HepG2 (cell line): ENCODE measurements around the gene CHN2. TPM values are rescaled to one million over a fixed set of nuclear protein-coding genes. Genes with fewer than 3 reads are reported as not detected.

ENCODE experiments used
- AHDC1 ChIP-seq: sonication (generic); formaldehyde crosslinking; IDR thresholded peaks from 2 replicates; pipeline ENCODE4 v1.5.1; 2020; ENCODE audit warnings: mild to moderate bottlenecking, missing genetic modification reagents, borderline replicate concordance
- ATF7-NPFF ChIP-seq: sonication (generic); formaldehyde crosslinking; IDR thresholded peaks from 2 replicates; pipeline ENCODE4 v1.8.1; 2023; ENCODE audit warnings: mild to moderate bottlenecking, low read depth, missing genetic modification reagents, moderate library complexity
- CAMTA2 ChIP-seq: sonication (generic); formaldehyde crosslinking; IDR thresholded peaks from 2 replicates; pipeline ENCODE4 v1.4.0; 2020; ENCODE audit warnings: mild to moderate bottlenecking, missing genetic modification reagents, borderline replicate concordance
- HDAC2 ChIP-seq: sonication (generic); formaldehyde crosslinking; IDR thresholded peaks from 2 replicates; pipeline ENCODE4 v1.4.0; 2020; ENCODE audit warnings: missing genetic modification reagents
- MYNN ChIP-seq: sonication (generic); formaldehyde crosslinking; IDR thresholded peaks from 2 replicates; pipeline ENCODE4 v1.4.0; 2020; ENCODE audit warnings: mild to moderate bottlenecking, low read depth, missing genetic modification reagents
- NKX3-1 ChIP-seq: sonication (generic); formaldehyde crosslinking; IDR thresholded peaks from 2 replicates; pipeline ENCODE4 v1.5.0; 2020; ENCODE audit warnings: missing genetic modification reagents
- PRDM4 ChIP-seq: sonication (generic); formaldehyde crosslinking; IDR thresholded peaks from 2 replicates; pipeline ENCODE4 v1.9.0; 2021; ENCODE audit warnings: missing genetic modification reagents, borderline replicate concordance
- SP4 ChIP-seq: sonication (generic); formaldehyde crosslinking; IDR thresholded peaks from 2 replicates; pipeline ENCODE4 v1.8.1; 2023; ENCODE audit warnings: mild to moderate bottlenecking, missing genetic modification reagents
- TBP ChIP-seq: sonication (generic); formaldehyde crosslinking; IDR thresholded peaks from 2 replicates; pipeline ENCODE4 v1.5.0; 2020; ENCODE audit warnings: missing genetic modification reagents
- ZBTB38 ChIP-seq: sonication (generic); formaldehyde crosslinking; IDR thresholded peaks from 2 replicates; pipeline ENCODE4 v1.5.1; 2020; ENCODE audit warnings: mild to moderate bottlenecking, missing genetic modification reagents
- ZFP90 ChIP-seq: sonication (generic); formaldehyde crosslinking; IDR thresholded peaks from 2 replicates; pipeline ENCODE4 v1.8.0; 2022; ENCODE audit warnings: missing genetic modification reagents, mild to moderate bottlenecking, inconsistent platforms, borderline replicate concordance
- ZGPAT ChIP-seq: IDR thresholded peaks from 2 replicates; pipeline ENCODE4 v1.6.1; 2016; ENCODE audit warnings: mild to moderate bottlenecking
- ZNF282 ChIP-seq: fragments of 450-650 bp; IDR thresholded peaks from 2 replicates; pipeline ENCODE4 v1.6.1; 2018; ENCODE audit not compliant: partially characterized antibody
- ZNF513 ChIP-seq: sonication (generic); formaldehyde crosslinking; conservative IDR thresholded peaks from 2 replicates; pipeline ENCODE4 v1.5.0; 2020; ENCODE audit warnings: missing genetic modification reagents
- ZNF775 ChIP-seq: sonication (generic); formaldehyde crosslinking; IDR thresholded peaks from 2 replicates; pipeline ENCODE4 v1.4.0; 2020; ENCODE audit warnings: missing genetic modification reagents, mild to moderate bottlenecking, moderate library complexity, borderline replicate concordance
- ZUFSP ChIP-seq: sonication (generic); formaldehyde crosslinking; IDR thresholded peaks from 2 replicates; pipeline ENCODE4 v1.9.0; 2021; ENCODE audit warnings: missing genetic modification reagents, mild to moderate bottlenecking, borderline replicate concordance
- polyA plus RNA-seq, 8 experiments: library from polyadenylated mRNA; depleted of rRNA in 3 of 8; stranded (reverse) in 7 of 8; unstranded in 1 of 8; fragments of >200 nt; fragmentation: Illumina TruSeq in 4 of 8; extraction: Trizol in 4 of 8; gene quantifications; 2 replicates each; pipeline versions ENCODE4 v1.2.1 to v1.2.3, GENCODE V29; 2011 to 2016; ENCODE audit warnings: low read depth in 4 of 8, missing spikeins in 1 of 8, mixed read lengths in 1 of 8; ENCODE audit not compliant: insufficient read depth in 1 of 8
- total RNA-seq, 5 experiments: library from RNA; depleted of rRNA; stranded (reverse); fragments of >200 nt; fragmentation: Illumina TruSeq; extraction: Trizol; gene quantifications; 2 replicates each; pipeline ENCODE4 v1.2.3, GENCODE V29; 2016; ENCODE audit warnings: low read depth in 1 of 5

CHN2 gene
- total and polyA plus RNA-seq, 2 of the 13 experiments (the other 11 are each of a cell fraction or from before 2014, with no cell fraction given) = 23.5 to 30.5 TPM

GRCh38 chr7:29190349-29191045 lies 4.1 kb upstream of the CHN2 start (continued):
- TF ChIP-seq AHDC1 (peak; percentile 86), NKX3-1 (no peak), MYNN (CRISPR knock-in tag) (no peak), ZUFSP (CRISPR knock-in tag) (no peak), ZFP90 (CRISPR knock-in tag) (no peak), ZNF513 (no peak), PRDM4 (CRISPR knock-in tag) (no peak), CAMTA2 (CRISPR knock-in tag) (no peak), ZNF282 (no peak), ZBTB38 (CRISPR knock-in tag) (no peak), SP4 (CRISPR knock-in tag) (peak; percentile 28; the same call in 1 of the 2 replicates), HDAC2 (peak; percentile 61; the same call in 1 of the 2 replicates), ATF7-NPFF (CRISPR knock-in tag) (no peak), TBP (CRISPR knock-in tag) (no peak), ZGPAT (CRISPR knock-in tag) (peak; percentile 85), ZNF775 (CRISPR knock-in tag) (no peak)
